Right atrium auricular region (tissue), 2 donors: ENCODE results near the gene ACOX2. TPM values are rescaled to one million over a fixed set of nuclear protein-coding genes. Genes with fewer than 3 reads are reported as not detected.

ENCODE experiments used
- DNase-seq: peaks from one replicate; pipeline ENCODE4 v3.0.0-alpha.2; 2019; ENCODE audit warnings: low spot score
- H3K27ac ChIP-seq, 2 donors: fragments of 200-600 bp; sonication (generic); 1 replicate in 1 of 2; 2 replicates in 1 of 2; pipeline ENCODE4 v1.5.1; 2016 to 2019
- H3K27me3 ChIP-seq, 2 donors: fragments of 200-600 bp; sonication (generic); one replicate each; pipeline versions ENCODE4 v1.5.1 to v1.6.0; 2017 to 2019
- H3K36me3 ChIP-seq: fragments of 200-600 bp; sonication (generic); one replicate; pipeline ENCODE4 v1.5.1; 2016
- H3K4me1 ChIP-seq, 2 donors: fragments of 200-600 bp; sonication (generic); one replicate each; pipeline versions ENCODE4 v1.5.1 to v1.6.0; 2017 to 2019
- H3K4me3 ChIP-seq, 2 donors: fragments of 200-600 bp; sonication (generic); 1 replicate in 1 of 2; 2 replicates in 1 of 2; pipeline ENCODE4 v1.5.1; 2017 to 2019; ENCODE audit warnings: mild to moderate bottlenecking in 1 of 2, moderate library complexity in 1 of 2
- H3K9me3 ChIP-seq, 2 donors: fragments of 200-600 bp; sonication (generic); one replicate each; pipeline ENCODE4 v1.5.1; 2019
- total RNA-seq, 2 donors: library from RNA; depleted of rRNA; stranded (reverse); fragments of >200 nt; gene quantifications; one replicate each; pipeline ENCODE4 v1.1.0, GENCODE V29; 2016
- TF ChIP-seq, protein P1 (sequence below), 2 donors: fragments of 200-600 bp; sonication (generic); IDR thresholded peaks; one replicate each; pipeline ENCODE4 v1.5.1; 2019; ENCODE audit warnings: antibody characterized with exemption in 2 of 2

ACOX2 gene
- total RNA-seq, 2 donors from 2014 or later: 11.5 to 30.2 TPM

DNA sequence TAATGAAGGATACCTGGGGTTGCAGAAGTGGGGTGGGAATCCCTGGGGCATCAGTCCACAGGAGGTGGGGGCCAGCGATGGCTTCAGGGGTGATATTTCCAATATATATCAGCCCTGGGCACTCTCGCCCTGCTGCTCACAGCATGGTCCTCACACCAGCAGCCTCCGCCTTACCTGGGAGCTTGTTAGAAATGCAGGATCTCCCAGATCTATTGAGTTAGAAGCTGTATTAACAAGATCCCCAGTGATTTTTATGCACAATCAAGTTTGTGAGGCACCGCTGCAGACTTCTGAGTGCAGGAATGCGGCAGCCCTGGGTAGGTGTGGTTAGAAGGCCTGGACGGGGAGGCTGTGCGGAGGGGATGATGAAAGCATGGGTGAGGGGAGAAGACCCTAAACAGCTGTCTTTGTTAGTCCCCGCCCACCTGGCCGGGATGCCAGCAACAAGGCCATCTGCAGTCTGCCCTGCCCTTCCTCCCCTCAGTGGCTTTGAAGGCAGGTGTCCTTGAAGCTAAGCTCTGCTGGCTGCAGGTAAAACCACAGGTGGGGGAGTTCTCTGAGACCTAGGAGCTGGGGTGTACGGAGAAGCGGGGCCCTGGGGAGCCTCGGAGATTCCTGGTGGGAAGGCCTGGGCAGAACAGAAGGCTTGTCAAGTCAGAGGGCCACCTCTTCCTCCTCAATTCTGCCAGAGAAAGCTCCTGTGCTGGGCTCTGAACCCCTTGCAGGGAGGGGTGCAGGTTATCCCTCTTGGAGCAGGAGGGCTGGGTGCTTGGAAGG, 28.8 kb upstream of the ACOX2 start:
- DNase-seq: peak; percentile 42
- peaks cover 10% of the 10 kb centered on the region for H3K36me3 ChIP-seq
- H3K27me3 ChIP-seq: no peaks in the 10 kb centered on the region
- H3K4me1 ChIP-seq: peaks cover 0 to 7% of the 10 kb centered on the region in 2 donors
- H3K4me3 ChIP-seq: no peak overlapping the region
- H3K27ac ChIP-seq: no peak overlapping the region
- TF ChIP-seq, protein P1, sequence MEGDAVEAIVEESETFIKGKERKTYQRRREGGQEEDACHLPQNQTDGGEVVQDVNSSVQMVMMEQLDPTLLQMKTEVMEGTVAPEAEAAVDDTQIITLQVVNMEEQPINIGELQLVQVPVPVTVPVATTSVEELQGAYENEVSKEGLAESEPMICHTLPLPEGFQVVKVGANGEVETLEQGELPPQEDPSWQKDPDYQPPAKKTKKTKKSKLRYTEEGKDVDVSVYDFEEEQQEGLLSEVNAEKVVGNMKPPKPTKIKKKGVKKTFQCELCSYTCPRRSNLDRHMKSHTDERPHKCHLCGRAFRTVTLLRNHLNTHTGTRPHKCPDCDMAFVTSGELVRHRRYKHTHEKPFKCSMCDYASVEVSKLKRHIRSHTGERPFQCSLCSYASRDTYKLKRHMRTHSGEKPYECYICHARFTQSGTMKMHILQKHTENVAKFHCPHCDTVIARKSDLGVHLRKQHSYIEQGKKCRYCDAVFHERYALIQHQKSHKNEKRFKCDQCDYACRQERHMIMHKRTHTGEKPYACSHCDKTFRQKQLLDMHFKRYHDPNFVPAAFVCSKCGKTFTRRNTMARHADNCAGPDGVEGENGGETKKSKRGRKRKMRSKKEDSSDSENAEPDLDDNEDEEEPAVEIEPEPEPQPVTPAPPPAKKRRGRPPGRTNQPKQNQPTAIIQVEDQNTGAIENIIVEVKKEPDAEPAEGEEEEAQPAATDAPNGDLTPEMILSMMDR (IDR thresholded peaks at IDR 0.05): no peak
- peaks cover 0 to 3% of the 10 kb centered on the region in 2 donors for H3K9me3 ChIP-seq

DNA sequence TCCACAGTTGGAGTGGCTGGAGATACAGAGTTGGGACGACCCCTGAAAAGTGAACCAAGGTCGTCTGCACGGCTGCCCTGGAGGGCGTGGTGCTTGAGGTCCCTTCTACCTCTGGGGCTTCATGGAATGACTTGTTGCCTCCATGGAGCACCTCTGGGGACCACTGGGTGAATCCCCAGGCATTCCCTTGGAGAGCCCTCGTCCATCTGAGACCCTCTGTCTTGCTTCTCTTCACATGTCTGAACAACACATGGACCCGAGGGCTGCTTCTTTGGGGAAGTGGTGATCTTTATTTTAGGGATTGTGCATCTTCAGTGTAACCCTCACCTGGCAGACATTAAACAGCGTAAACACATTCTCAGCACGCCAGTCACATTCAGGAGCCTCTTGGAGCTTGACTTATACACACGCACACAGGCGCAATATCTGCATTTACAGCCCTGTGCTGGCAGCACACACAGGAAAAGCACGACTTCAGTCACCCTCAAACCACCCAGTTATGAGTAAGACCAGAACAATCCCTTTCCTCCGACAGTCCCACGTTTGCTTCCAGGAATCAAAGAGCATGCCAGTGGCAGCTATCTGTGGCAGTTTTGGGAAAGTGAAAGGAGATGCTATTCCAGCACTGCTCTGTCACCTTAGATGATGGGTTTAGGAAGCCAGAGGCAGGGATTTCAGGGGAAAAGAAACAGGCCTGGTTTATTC, 27.6 kb upstream of the ACOX2 start:
- DNase-seq: peak; percentile 48
- Histone ChIP-seq H3K4me1 (peaks cover 0 to 7% of the 10 kb centered on the region in 2 donors), H3K36me3 (peaks cover 10% of the 10 kb centered on the region), H3K4me3 (no peak overlapping the region), H3K27me3 (no peaks in the 10 kb centered on the region), H3K27ac (no peak overlapping the region), H3K9me3 (peaks cover 0 to 3% of the 10 kb centered on the region in 2 donors)
- TF ChIP-seq, protein P1 (IDR thresholded peaks at IDR 0.05): no peak

DNA sequence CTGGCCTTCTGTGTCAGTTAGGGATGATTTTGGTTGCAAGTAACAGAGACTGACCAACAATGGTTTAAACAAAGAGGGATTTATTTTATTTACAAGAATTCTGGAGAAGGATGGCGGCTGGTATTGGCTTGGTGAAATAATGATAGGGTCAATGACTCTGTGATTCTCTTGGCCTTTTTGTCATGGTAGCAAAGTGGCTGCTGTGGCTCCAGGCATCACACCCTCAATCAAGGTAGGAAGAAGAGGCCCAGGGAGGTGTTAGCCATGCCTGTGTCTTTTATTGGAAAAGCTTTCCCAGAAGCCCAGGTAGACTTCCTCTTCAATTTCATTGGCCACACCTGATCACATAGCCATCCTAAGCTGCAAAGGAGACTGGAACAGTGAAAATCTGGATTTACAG, 27.1 kb upstream of the ACOX2 start:
- DNase-seq: peak; percentile 5
- Histone ChIP-seq H3K27ac (no peak overlapping the region), H3K36me3 (peaks cover 10% of the 10 kb centered on the region), H3K4me1 (peaks cover 0 to 4% of the 10 kb centered on the region in 2 donors), H3K4me3 (no peak overlapping the region), H3K27me3 (no peaks in the 10 kb centered on the region), H3K9me3 (peaks cover 0 to 3% of the 10 kb centered on the region in 2 donors)
- TF ChIP-seq, protein P1 (IDR thresholded peaks at IDR 0.05): no peak

DNA sequence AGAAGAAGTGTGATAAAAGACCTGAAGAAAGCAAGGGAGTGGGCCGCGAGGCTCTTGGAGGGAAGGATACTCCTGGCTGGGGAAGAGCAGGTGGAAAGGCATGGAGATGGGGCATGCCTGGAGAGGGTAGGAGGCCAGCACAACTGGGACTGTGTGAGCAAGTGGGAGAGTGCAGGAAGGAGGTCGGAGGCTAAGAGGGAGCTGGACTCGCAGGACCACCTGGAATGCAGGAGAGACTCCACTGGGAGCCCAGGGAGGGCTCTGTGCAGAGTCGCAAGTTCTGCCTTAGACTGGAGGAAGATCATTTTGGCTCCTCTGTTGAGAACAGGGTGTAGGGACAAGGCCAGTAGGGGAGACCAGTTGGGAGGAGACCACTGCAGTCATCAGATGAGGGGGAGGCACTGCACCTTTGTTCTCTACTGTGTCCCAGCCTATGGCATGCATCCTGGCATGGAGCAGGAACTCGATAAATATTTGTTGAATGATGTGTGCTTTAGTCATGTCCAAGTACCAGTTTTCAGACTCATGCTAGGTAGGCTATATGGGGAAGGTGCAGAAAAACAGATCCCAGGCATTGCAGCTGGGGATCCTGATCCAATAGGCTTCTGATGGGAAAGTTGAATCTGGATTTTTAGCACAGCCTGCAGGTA, 26.5 kb upstream of the ACOX2 start:
- Histone ChIP-seq H3K9me3 (peaks cover 0 to 3% of the 10 kb centered on the region in 2 donors), H3K4me3 (no peak overlapping the region), H3K36me3 (peaks cover 10% of the 10 kb centered on the region), H3K27ac (no peak overlapping the region), H3K27me3 (no peaks in the 10 kb centered on the region), H3K4me1 (no peaks in the 10 kb centered on the region)
- TF ChIP-seq, protein P1 (IDR thresholded peaks at IDR 0.05): no peak
- peak; percentile 40 for DNase-seq

DNA sequence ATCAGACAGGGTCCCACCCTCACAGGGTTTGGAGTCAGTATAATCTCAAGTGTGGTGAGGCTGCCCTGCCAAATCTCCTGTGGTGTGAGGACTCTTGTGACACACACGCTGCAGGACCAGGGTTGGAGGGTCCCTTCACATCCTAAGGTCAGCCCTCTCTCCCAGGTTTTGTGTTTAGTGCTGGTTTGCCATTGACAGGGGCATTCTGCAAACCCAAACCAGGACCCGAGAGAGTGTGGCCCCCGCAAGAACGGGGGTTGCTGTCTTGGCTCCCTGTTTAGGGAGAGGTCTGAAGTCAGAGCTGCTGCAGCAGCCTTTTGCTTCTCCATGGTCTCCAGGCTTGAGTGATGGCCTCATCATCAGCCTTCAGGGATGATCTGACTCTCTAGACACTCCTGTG, 25.5 kb upstream of the ACOX2 start:
- Histone ChIP-seq H3K36me3 (peaks cover 10% of the 10 kb centered on the region), H3K4me3 (no peak overlapping the region), H3K27me3 (no peaks in the 10 kb centered on the region), H3K9me3 (peaks cover 0 to 3% of the 10 kb centered on the region in 2 donors), H3K27ac (no peak overlapping the region), H3K4me1 (no peaks in the 10 kb centered on the region)
- TF ChIP-seq, protein P1 (IDR thresholded peaks at IDR 0.05): no peak
- DNase-seq: peak; percentile 42
